ENCODE measurements around the gene FUT8.
A peak's percentile ranks its signal among the peaks of the same experiment; 100 is the strongest.

Gene FUT8

GRCh38 chr14:65558363-65558762 is 145.8 kb downstream of the FUT8 start:
- no peak for DNase-seq (ENCODE audit: low spot score)

- no peak for DNase-seq (ENCODE audit: low spot score)
Measured at GRCh38 chr14:65560340-65561027, 148.0 kb downstream of the FUT8 start.

GRCh38 chr14:65564370-65564769 is 151.8 kb downstream of the FUT8 start:
- DNase-seq (ENCODE audit: low spot score), result no peak

- no peak for DNase-seq (ENCODE audit: low spot score)
Measured at GRCh38 chr14:65565948-65566347, 153.4 kb downstream of the FUT8 start.

GRCh38 chr14:65566820-65567522 is 154.4 kb downstream of the FUT8 start:
- no peak for DNase-seq (ENCODE audit: low spot score)

GRCh38 chr14:65574611-65575010 is 162.1 kb downstream of the FUT8 start:
- DNase-seq (ENCODE audit: low spot score), result peak; percentile 20

GRCh38 chr14:65575389-65575788 is 162.9 kb downstream of the FUT8 start:
- no peak for DNase-seq (ENCODE audit: low spot score)

- DNase-seq (ENCODE audit: low spot score), result no peak
Measured at GRCh38 chr14:65580973-65581372, 168.4 kb downstream of the FUT8 start.

- no peak for DNase-seq (ENCODE audit: low spot score)
Measured at GRCh38 chr14:65581378-65581777, 168.8 kb downstream of the FUT8 start.

GRCh38 chr14:65581799-65582198 is 169.3 kb downstream of the FUT8 start:
- DNase-seq (ENCODE audit: low spot score), result no peak

GRCh38 chr14:65585216-65585615 is 172.7 kb downstream of the FUT8 start:
- no peak for DNase-seq (ENCODE audit: low spot score)

GRCh38 chr14:65588426-65589140 is 176.1 kb downstream of the FUT8 start:
- no peak for DNase-seq (ENCODE audit: low spot score)

GRCh38 chr14:65594153-65594881 is 181.8 kb downstream of the FUT8 start:
- DNase-seq (ENCODE audit: low spot score), result no peak

- DNase-seq (ENCODE audit: low spot score), result no peak
Measured at GRCh38 chr14:65594882-65595237, 182.3 kb downstream of the FUT8 start.

GRCh38 chr14:65599375-65599774 is 186.8 kb downstream of the FUT8 start:
- no peak for DNase-seq (ENCODE audit: low spot score)

GRCh38 chr14:65600742-65601141 is 188.2 kb downstream of the FUT8 start:
- no peak for DNase-seq (ENCODE audit: low spot score)

GRCh38 chr14:65604535-65604934 is 192.0 kb downstream of the FUT8 start:
- no peak for DNase-seq (ENCODE audit: low spot score)

GRCh38 chr14:65604936-65605335 is 192.4 kb downstream of the FUT8 start:
- DNase-seq (ENCODE audit: low spot score), result no peak

- no peak for DNase-seq (ENCODE audit: low spot score)
Measured at GRCh38 chr14:65606460-65606859, 193.9 kb downstream of the FUT8 start.

GRCh38 chr14:65613131-65613650 is 200.7 kb downstream of the FUT8 start:
- DNase-seq (ENCODE audit: low spot score), result no peak

GRCh38 chr14:65618996-65619395 is 206.5 kb downstream of the FUT8 start:
- DNase-seq (ENCODE audit: low spot score), result no peak

GRCh38 chr14:65620195-65620594 is 207.7 kb downstream of the FUT8 start:
- no peak for DNase-seq (ENCODE audit: low spot score)
